Measurements from ENCODE around the gene CD300C. TPM values are rescaled to one million over a fixed set of nuclear protein-coding genes. Genes with fewer than 3 reads are reported as not detected.
"Not testable (repeated sequence)": the region's sequence is repeated elsewhere in the genome, so short reads cannot be mapped to it uniquely, and the experiment has no call there.

CD300C gene
- total RNA-seq, 2 donors from 2014 or later: 0.37 to 1.2 TPM

GRCh38 chr17:74508156-74508555, 37.8 kb downstream of the CD300C start:
- Mint-ChIP-seq H3K4me3 (no peak overlapping the region), H3K4me1 (no peaks in the 10 kb centered on the region), H3K36me3 (ENCODE audit: low read depth) (peaks cover 4% of the 10 kb centered on the region), H3K27me3 (peaks cover 25% of the 10 kb centered on the region), H3K27ac (no peak overlapping the region)
- no peak for ATAC-seq
- H3K9me3 ChIP-seq (ENCODE audit: control insufficient read depth, low read length, poor library complexity, severe bottlenecking): no peaks in the 10 kb centered on the region
- no peak for DNase-seq

GRCh38 chr17:74503949-74504348, 42.0 kb downstream of the CD300C start:
- ATAC-seq; H3K4me1 Mint-ChIP-seq; H3K9me3 ChIP-seq (ENCODE audit: control insufficient read depth, low read length, poor library complexity, severe bottlenecking); H3K36me3 Mint-ChIP-seq (ENCODE audit: low read depth); H3K27me3 Mint-ChIP-seq; DNase-seq; H3K27ac Mint-ChIP-seq; H3K4me3 Mint-ChIP-seq: not testable (repeated sequence)

GRCh38 chr17:74502861-74503260, 43.1 kb downstream of the CD300C start:
- no peak for DNase-seq
- no peak overlapping the region for H3K4me3 Mint-ChIP-seq
- no peak for ATAC-seq
- H3K9me3 ChIP-seq (ENCODE audit: control insufficient read depth, low read length, poor library complexity, severe bottlenecking): no peaks in the 10 kb centered on the region
- no peaks in the 10 kb centered on the region for H3K36me3 Mint-ChIP-seq (ENCODE audit: low read depth)
- no peak overlapping the region for H3K27ac Mint-ChIP-seq
- peaks cover 5% of the 10 kb centered on the region for H3K27me3 Mint-ChIP-seq
- H3K4me1 Mint-ChIP-seq: no peaks in the 10 kb centered on the region

- Mint-ChIP-seq H3K4me1 (no peaks in the 10 kb centered on the region), H3K27ac (no peak overlapping the region), H3K27me3 (peaks cover 11% of the 10 kb centered on the region), H3K36me3 (ENCODE audit: low read depth) (no peaks in the 10 kb centered on the region), H3K4me3 (no peak overlapping the region)
- no peak for ATAC-seq
- H3K9me3 ChIP-seq (ENCODE audit: control insufficient read depth, low read length, poor library complexity, severe bottlenecking): no peaks in the 10 kb centered on the region
- no peak for DNase-seq
Measured at GRCh38 chr17:74499992-74500391, 45.9 kb downstream of the CD300C start.

- no peak for DNase-seq
- no peak for ATAC-seq
- H3K4me3 Mint-ChIP-seq: no peak overlapping the region
- H3K9me3 ChIP-seq (ENCODE audit: control insufficient read depth, low read length, poor library complexity, severe bottlenecking): no peaks in the 10 kb centered on the region
- no peaks in the 10 kb centered on the region for H3K4me1 Mint-ChIP-seq
- no peaks in the 10 kb centered on the region for H3K36me3 Mint-ChIP-seq (ENCODE audit: low read depth)
- peak overlapping the region; percentile 63 for H3K27ac Mint-ChIP-seq
- peaks cover 15% of the 10 kb centered on the region for H3K27me3 Mint-ChIP-seq
Measured at GRCh38 chr17:74497471-74497870, 48.4 kb downstream of the CD300C start.

- H3K9me3 ChIP-seq (ENCODE audit: control insufficient read depth, low read length, poor library complexity, severe bottlenecking): no peaks in the 10 kb centered on the region
- H3K27ac Mint-ChIP-seq: no peak overlapping the region
- peak; percentile 79 for ATAC-seq
- H3K4me3 Mint-ChIP-seq: no peak overlapping the region
- peaks cover 2% of the 10 kb centered on the region for H3K4me1 Mint-ChIP-seq
- peak; percentile 34 to 63 (median 42) for DNase-seq
- peaks cover 3% of the 10 kb centered on the region for H3K36me3 Mint-ChIP-seq (ENCODE audit: low read depth)
- H3K27me3 Mint-ChIP-seq: peaks cover 9% of the 10 kb centered on the region
Measured at GRCh38 chr17:74493331-74493833, 52.5 kb downstream of the CD300C start.

- DNase-seq (no peak), ATAC-seq (no peak)
- Mint-ChIP-seq H3K4me3 (no peak overlapping the region), H3K27ac (no peak overlapping the region), H3K4me1 (peaks cover 2% of the 10 kb centered on the region), H3K36me3 (ENCODE audit: low read depth) (peaks cover 3% of the 10 kb centered on the region), H3K27me3 (peaks cover 5% of the 10 kb centered on the region)
- H3K9me3 ChIP-seq (ENCODE audit: control insufficient read depth, low read length, poor library complexity, severe bottlenecking): no peaks in the 10 kb centered on the region
Measured at GRCh38 chr17:74491626-74492025, 54.3 kb downstream of the CD300C start.

Other genes starting within 250 kb of the CD300C start
- gene KIF19, start 219.9 kb downstream of the CD300C start, total RNA-seq: 1 to 10 TPM; 2.3 to 2.8 TPM
- not detected for gene BTBD17, start 184.2 kb downstream of the CD300C start, total RNA-seq
- not detected for gene GPR142, start 178.6 kb downstream of the CD300C start, total RNA-seq
- under 1 TPM in 1 of 2 donors, not detected in 1; 0.18 TPM for gene GPRC5C, start 114.0 kb downstream of the CD300C start, total RNA-seq
- 1 to 10 TPM; 2.4 to 9.6 TPM for gene CD300A, start 79.5 kb downstream of the CD300C start, total RNA-seq
- 1 to 10 TPM in 1 of 2 donors, under 1 TPM in 1; 0.34 to 1.4 TPM for gene CD300LB, start 14.6 kb downstream of the CD300C start, total RNA-seq
- not detected for gene CD300H, start 21.4 kb upstream of the CD300C start, total RNA-seq
- not detected for gene CD300LD, start 46.2 kb upstream of the CD300C start, total RNA-seq
- 1 to 10 TPM in 1 of 2 donors, under 1 TPM in 1; 0.81 to 5.7 TPM for gene CD300E, start 77.6 kb upstream of the CD300C start, total RNA-seq
- 1 to 10 TPM in 1 of 2 donors, under 1 TPM in 1; 0.29 to 1.9 TPM for gene CD300LF, start 166.8 kb upstream of the CD300C start, total RNA-seq
- gene RAB37, start 191.1 kb upstream of the CD300C start, total RNA-seq: 10 to 100 TPM; 41.4 to 83.3 TPM
- 100 to 1,000 TPM; 130 to 132 TPM for gene NHERF1, start 202.5 kb upstream of the CD300C start, total RNA-seq
- 10 to 100 TPM; 32.3 to 32.8 TPM for gene NAT9, start 230.2 kb upstream of the CD300C start, total RNA-seq

Data from T-helper 17 cell (primary cell).